Mucosa of rectum (tissue), 2 donors: ENCODE data around the gene CACNA2D2.

Source experiments
- H3K27ac ChIP-seq, 2 donors: one replicate each; pipeline ENCODE4 v1.7.0; 2013; ENCODE audit warnings: inconsistent platforms in 2 of 2, low read depth in 2 of 2, low read length in 2 of 2
- H3K27me3 ChIP-seq, 2 donors: one replicate each; pipeline ENCODE4 v1.7.0; 2013; ENCODE audit warnings: low read length in 2 of 2; ENCODE audit not compliant: control insufficient read depth in 2 of 2, insufficient read depth in 2 of 2
- H3K36me3 ChIP-seq, 2 donors: one replicate each; pipeline ENCODE4 v1.7.0; 2013; ENCODE audit warnings: low read length in 2 of 2; ENCODE audit not compliant: control insufficient read depth in 2 of 2, insufficient read depth in 2 of 2
- H3K4me1 ChIP-seq, 2 donors: one replicate each; pipeline ENCODE4 v1.7.0; 2013; ENCODE audit warnings: low read length in 2 of 2, mild to moderate bottlenecking in 1 of 2; ENCODE audit not compliant: control insufficient read depth in 2 of 2, insufficient read depth in 2 of 2
- H3K4me3 ChIP-seq, 2 donors: one replicate each; pipeline ENCODE4 v1.7.0; 2013; ENCODE audit warnings: low read length in 2 of 2
- H3K9ac ChIP-seq, 2 donors: one replicate each; pipeline ENCODE4 v1.7.0; 2013; ENCODE audit warnings: low read length in 2 of 2, low read depth in 1 of 2, mild to moderate bottlenecking in 1 of 2
- H3K9me3 ChIP-seq, 2 donors: one replicate each; pipeline ENCODE4 v1.7.0; 2013; ENCODE audit warnings: low read length in 2 of 2; ENCODE audit not compliant: control insufficient read depth in 2 of 2
- donor health status: healthy.
- donor health status: Normal muscosa, but diverticular disease.

Gene CACNA2D2

DNA sequence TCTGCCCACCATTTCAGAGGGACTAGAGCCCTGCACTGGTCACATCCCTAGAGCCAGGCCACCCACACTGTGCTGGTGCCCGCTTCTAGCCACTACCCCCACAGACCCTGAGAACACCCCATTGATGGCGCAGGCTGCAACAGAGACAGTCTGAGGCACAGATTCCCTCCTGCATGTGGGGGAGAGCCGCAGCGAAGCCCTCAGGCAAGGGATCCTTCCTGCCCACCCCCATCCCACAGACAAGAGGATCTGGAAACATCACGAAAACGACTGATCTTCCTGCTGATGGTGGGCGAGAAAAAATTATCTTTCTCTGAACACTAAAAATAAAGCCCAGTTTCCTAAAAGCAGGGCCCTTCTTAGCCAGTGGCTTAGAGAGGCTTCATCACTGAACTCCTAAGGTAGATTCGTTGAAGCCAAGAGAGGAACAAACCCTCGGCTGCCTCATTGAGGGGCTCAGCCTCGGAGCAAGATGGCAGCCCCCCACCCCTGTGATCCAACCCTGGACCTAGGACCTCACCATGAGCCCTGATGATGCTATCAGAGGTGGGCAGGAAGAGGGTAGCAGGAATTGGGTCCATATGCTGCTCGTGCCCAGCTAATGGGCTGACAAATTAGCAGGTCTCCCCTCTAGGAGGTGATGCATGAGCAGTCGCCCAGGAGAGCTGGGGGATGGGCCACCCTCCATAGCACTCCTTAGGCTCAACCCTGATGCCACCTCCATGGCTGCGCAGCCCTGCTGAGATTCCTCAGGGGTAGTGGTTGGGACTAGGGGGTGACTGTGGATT lies 54.5 kb downstream of the CACNA2D2 start:
- no peak overlapping the region for H3K27ac ChIP-seq
- H3K4me3 ChIP-seq, result no peak overlapping the region
- no peaks in the 10 kb centered on the region for H3K27me3 ChIP-seq
- H3K9ac ChIP-seq, result no peak overlapping the region
- H3K36me3 ChIP-seq, result no peaks in the 10 kb centered on the region
- H3K4me1 ChIP-seq, result peaks cover 3 to 8% of the 10 kb centered on the region in 2 donors
- no peaks in the 10 kb centered on the region for H3K9me3 ChIP-seq

DNA sequence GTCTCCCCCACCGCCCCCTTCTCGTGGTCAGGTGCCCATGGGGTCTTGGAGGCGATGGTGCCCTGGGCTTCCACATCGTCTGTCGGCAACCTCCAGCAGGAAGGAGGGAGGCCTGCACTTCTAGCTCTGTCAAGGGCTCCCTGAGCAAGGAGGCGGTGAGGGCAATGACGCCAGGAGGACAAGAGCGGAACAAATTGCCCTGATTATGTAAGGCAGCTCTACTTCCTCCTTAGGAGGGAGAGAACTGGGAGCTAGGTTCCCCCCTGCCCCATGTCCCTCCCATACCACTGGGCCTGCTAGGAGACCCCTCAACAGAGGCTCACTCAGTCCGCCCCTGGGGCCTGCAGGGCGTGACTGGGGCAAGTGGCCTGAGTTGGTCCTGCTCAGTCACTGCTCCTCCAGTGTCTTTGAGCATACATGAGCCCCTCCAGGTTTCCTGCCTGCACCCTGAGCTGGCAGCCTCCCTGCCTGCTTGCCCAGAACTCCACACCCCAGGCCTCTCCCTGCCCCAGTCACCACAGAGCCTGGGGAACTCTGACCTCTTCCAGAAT lies 56.1 kb downstream of the CACNA2D2 start:
- no peaks in the 10 kb centered on the region for H3K9me3 ChIP-seq
- no peak overlapping the region for H3K4me3 ChIP-seq
- H3K4me1 ChIP-seq, result peaks cover 3 to 8% of the 10 kb centered on the region in 2 donors
- H3K27ac ChIP-seq, result no peak overlapping the region
- H3K27me3 ChIP-seq, result no peaks in the 10 kb centered on the region
- no peak overlapping the region for H3K9ac ChIP-seq
- H3K36me3 ChIP-seq, result no peaks in the 10 kb centered on the region

DNA sequence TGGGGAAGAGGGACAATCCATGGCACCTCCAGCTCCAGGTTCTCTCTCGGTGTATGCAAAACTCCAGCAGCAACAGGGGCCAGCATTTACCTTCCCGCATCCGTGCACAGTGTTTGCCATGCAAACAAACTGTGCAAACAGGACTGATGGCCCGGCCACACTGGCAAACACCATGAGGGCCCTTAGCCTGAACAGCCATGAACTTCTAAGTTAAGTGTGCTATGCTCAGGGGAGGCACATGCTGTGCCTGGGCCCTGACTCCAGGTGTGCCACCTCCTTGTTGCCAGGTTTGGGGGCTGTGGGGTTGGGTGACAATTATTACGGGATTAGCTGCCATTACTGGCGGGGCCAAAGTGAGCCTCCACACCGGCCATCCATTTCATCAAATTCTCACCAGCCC lies 57.5 kb downstream of the CACNA2D2 start:
- no peaks in the 10 kb centered on the region for H3K27me3 ChIP-seq
- H3K4me3 ChIP-seq, result no peak overlapping the region
- H3K27ac ChIP-seq, result peak overlapping the region in 1 of 2 donors; percentile 10
- no peak overlapping the region for H3K9ac ChIP-seq
- no peaks in the 10 kb centered on the region for H3K9me3 ChIP-seq
- H3K4me1 ChIP-seq, result peaks cover 3 to 8% of the 10 kb centered on the region in 2 donors
- H3K36me3 ChIP-seq, result no peaks in the 10 kb centered on the region

DNA sequence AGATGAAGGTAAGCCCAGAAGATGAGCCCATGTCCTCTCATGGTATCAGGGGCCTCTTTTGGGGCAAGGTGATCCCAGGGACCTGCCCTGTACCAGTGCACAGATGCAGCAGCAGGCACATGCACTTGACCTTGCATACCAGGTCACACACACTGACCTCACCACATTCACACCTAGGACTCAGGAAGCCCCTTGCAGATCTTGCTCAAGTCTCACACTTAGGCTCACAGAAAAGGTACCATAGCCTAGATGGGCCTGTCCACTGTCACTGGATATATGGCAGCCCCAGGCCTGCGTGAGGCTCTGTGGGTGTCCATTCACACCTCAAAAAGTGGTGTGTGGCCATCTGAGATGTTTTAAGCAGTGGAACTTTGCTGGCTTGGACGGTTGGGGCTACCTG lies 58.7 kb downstream of the CACNA2D2 start:
- Histone ChIP-seq H3K9me3 (no peaks in the 10 kb centered on the region), H3K4me3 (no peak overlapping the region), H3K27me3 (no peaks in the 10 kb centered on the region), H3K4me1 (peaks cover 3 to 8% of the 10 kb centered on the region in 2 donors), H3K27ac (no peak overlapping the region), H3K36me3 (no peaks in the 10 kb centered on the region), H3K9ac (no peak overlapping the region)

DNA sequence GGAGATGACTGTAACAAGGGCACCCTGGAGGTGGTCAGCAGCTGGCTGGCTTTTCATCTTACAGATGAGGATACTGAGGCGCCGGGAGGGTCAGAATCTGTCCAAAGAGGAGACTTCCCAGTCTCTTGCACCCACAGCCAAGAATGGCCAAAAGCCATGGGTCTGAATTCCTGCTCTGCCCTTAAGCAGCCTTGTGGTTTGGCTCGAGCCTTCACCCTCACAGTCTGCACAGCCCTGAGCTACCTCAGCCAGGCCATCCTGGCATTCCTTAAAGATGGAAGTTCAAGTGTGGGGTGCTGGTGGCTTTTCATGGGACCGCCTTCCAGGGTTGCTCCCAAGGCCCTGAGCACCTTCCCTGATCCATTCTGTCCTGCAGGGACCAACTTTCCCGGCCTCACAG lies 59.2 kb downstream of the CACNA2D2 start:
- peaks cover 3 to 8% of the 10 kb centered on the region in 2 donors for H3K4me1 ChIP-seq
- H3K27me3 ChIP-seq, result no peaks in the 10 kb centered on the region
- H3K36me3 ChIP-seq, result no peaks in the 10 kb centered on the region
- H3K4me3 ChIP-seq, result no peak overlapping the region
- no peak overlapping the region for H3K27ac ChIP-seq
- no peaks in the 10 kb centered on the region for H3K9me3 ChIP-seq
- no peak overlapping the region for H3K9ac ChIP-seq

DNA sequence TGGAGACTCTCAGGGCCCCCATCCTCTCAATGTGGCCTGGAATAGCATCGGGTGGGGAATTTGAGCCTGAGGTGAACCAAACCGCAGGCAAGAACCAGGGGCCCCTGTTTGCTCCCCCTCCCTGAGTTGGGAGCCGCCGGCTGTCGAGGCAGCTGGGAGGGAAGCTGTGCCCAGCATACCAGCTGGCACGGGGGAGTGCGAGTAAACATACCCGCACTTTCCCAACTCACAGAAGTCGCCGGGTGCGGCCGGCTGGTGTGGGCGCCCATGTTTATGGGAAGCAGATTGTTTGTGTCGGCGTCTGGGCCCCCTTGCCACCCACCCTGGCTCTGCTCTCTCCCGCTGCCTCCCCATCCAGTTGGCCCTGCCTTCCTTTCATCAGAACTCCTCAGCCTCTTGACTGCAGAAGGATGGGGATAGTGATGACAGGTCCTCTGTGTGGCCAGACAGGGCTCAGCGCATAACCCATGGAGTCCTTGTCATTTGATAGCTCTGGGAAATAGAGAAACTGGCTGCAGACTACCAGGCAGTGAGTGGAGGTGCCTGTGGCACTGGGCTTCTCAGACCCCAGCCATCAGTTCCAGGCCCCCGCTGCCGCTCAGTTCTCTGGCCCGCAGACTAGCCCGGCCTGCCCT lies 60.4 kb downstream of the CACNA2D2 start:
- no peaks in the 10 kb centered on the region for H3K27me3 ChIP-seq
- H3K9me3 ChIP-seq, result no peaks in the 10 kb centered on the region
- no peaks in the 10 kb centered on the region for H3K36me3 ChIP-seq
- no peak overlapping the region for H3K9ac ChIP-seq
- H3K4me3 ChIP-seq, result no peak overlapping the region
- H3K4me1 ChIP-seq, result peaks cover 0 to 8% of the 10 kb centered on the region in 2 donors
- no peak overlapping the region for H3K27ac ChIP-seq

DNA sequence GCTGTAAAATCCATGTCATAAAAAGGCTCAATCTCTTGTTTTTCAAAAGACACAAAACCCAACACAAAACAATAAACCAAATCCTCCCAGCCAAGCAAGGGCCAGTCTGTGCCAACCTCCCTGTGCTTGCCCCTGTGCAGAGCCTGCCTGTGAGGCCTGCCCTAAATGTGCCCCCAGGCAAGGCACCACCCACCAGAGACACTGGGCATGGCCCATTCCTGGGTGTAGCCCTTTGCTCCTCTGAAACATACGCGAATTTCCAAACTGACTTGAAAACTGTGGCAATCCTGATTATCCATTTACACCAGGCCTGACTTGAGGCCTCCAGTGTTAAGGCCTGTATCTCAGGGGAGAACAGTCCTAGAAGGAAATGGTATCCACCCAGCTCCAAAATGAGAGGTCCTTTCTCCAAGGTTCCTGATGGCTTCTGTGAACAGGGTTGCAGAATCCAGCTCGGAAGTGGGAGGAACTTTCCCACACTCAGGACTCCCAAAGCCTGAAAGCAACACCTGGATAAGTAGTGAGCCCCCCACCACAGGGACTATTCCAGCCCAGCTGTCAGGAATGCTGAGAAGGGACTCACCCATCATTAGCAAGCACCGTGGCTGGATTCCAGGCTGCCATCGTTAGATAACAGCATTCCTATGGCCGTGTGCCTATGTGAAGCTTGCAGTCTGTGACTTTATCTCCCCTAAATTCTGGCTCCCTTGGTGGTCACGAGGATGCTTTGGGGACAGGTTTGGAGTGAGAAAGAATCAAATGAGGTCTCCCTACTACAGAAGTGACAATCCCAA lies 61.8 kb downstream of the CACNA2D2 start:
- H3K36me3 ChIP-seq, result no peaks in the 10 kb centered on the region
- H3K4me3 ChIP-seq, result no peak overlapping the region
- peaks cover 0 to 8% of the 10 kb centered on the region in 2 donors for H3K4me1 ChIP-seq
- H3K9ac ChIP-seq, result no peak overlapping the region
- H3K27ac ChIP-seq, result no peak overlapping the region
- no peaks in the 10 kb centered on the region for H3K9me3 ChIP-seq
- H3K27me3 ChIP-seq, result no peaks in the 10 kb centered on the region

DNA sequence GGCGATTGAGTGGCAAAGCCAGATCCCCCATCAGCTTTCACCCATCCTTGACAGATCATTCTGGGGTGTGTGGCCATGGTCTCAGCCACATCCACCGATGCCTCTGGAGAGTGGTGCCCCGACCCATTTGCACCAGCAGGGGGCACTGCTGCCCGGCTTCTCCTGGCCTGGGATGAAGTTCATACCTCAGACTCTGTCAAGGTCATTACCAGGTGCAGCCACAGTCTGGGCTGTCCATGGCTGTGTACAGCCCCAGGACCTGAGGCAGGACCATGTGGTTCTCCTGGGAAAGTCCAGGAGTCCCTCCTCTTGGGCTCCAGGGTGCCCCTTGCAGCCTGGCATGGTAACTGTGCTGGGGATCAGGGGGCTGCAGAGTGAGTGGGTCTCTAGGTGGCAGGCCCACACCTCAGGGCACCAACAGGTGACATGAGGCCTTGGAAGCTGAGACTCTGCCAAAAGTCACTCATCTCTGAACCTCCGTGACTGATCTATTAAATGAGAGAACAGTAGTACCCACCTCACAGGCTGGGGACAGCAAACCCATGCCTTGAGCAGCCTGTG lies 67.2 kb downstream of the CACNA2D2 start:
- peaks cover 0 to 5% of the 10 kb centered on the region in 2 donors for H3K4me1 ChIP-seq
- no peaks in the 10 kb centered on the region for H3K9me3 ChIP-seq
- H3K9ac ChIP-seq, result no peak overlapping the region
- H3K27me3 ChIP-seq, result no peaks in the 10 kb centered on the region
- no peak overlapping the region for H3K27ac ChIP-seq
- no peak overlapping the region for H3K4me3 ChIP-seq
- no peaks in the 10 kb centered on the region for H3K36me3 ChIP-seq

DNA sequence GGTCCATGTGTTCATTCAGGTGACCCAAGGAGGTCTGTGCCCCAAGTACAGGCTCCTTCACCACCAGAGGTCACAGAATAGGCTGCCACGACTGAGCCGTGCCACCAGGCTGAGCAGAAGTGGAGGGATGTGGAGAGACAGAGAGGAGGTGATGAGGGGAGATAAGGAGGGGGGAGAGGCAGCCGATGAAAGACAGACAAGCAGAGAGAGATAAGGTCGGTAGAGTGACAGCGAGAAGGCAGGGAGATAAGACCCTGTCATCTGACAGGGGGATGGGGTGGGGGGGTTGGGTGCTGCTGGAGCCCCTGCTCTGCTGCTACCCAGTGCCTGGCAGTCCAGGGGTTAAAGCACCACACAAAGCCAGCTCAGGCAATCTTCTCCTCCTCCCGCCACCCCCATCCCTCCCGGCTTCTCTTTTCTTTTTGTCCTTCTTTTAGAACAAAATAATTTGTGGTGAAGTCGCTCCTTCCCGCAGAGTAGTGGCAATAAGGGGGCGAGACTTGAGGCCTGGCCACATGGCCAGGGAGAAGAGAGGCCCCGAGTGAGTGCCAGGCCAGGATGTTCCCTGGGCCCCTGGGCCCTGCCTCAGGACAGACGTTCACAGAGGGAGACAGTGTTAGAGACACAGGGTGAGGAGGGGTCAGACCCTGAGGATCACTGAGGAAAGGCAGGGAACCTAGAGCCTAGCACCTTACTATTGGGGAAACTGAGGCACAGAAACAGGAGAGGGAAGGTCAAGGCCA lies 67.9 kb downstream of the CACNA2D2 start:
- Histone ChIP-seq H3K9ac (no peak overlapping the region), H3K27me3 (no peaks in the 10 kb centered on the region), H3K4me3 (no peak overlapping the region), H3K4me1 (peaks cover 0 to 5% of the 10 kb centered on the region in 2 donors), H3K9me3 (no peaks in the 10 kb centered on the region), H3K36me3 (no peaks in the 10 kb centered on the region), H3K27ac (no peak overlapping the region)
